SK-N-MC (cell line): ENCODE data around the gene OSTC.

ENCODE experiments used
- EZH2 ChIP-seq: fragments of 200-600 bp; sonication (generic); IDR thresholded peaks from one replicate; pipeline ENCODE4 v1.6.1; 2017; ENCODE audit warnings: antibody characterized with exemption
- POLR2AphosphoS5 ChIP-seq: IDR thresholded peaks from 2 replicates; pipeline ENCODE4 v1.6.1; 2012; ENCODE audit warnings: mild to moderate bottlenecking, low read depth, low read length, borderline replicate concordance

GRCh38 chr4:108694423-108694822, 44.0 kb downstream of the OSTC start:
- TF ChIP-seq POLR2AphosphoS5 (no peak), EZH2 (no peak)
